HTR-8/SVneo (cell line): Measurements from ENCODE around the gene NEK4.
"Not testable (repeated sequence)": the region's sequence is repeated elsewhere in the genome, so short reads cannot be mapped to it uniquely, and the experiment has no call there.

ENCODE experiments used
- DNase-seq: peaks from one replicate; pipeline ENCODE4 v3.0.0; 2011; ENCODE audit warnings: low spot score, mixed read lengths; ENCODE audit not compliant: insufficient read length
- FAIRE-seq: peaks from 2 replicates; lab custom pipeline; 2011; peaks lifted over from hg19 to GRCh38; lab: Jason Lieb, UNC

NEK4 gene

DNA sequence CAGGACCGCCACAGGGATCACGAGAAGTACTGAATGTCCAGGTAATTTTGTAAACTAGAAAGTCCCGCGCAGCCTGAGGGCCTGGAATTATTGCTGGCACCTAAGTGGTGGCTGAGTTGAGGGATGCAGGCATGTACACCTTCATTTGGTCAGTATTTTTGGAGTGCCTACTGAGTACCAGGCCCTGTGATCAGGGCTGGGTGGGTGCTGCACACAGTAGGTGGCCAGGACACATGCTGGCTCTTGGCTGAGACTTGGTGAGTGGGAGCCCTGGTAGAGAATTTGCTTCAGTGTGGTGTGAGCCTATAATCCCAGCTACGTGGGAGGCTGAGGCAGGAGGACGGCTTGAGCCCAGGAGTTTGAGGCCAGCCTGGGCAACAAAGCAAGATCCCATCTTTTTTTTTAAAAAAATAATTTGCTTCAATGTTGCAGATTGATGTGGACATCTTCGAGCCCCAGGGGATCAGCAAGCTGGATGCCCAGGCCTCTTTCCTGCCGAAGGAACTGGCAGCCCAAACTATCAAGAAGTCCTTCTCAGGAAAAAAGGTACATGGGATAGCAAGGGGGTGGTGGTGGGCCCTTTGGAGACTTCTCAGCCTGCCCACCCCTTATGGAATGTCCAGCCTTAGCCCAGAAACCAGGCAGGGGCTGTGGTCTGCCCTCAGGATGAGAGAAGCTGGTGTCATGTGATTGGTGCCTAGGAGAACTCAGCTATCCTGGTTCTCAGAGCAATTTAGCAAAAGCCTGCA lies 9.3 kb upstream of the NEK4 start:
- DNase-seq, result no peak
- FAIRE-seq, result no peak

DNA sequence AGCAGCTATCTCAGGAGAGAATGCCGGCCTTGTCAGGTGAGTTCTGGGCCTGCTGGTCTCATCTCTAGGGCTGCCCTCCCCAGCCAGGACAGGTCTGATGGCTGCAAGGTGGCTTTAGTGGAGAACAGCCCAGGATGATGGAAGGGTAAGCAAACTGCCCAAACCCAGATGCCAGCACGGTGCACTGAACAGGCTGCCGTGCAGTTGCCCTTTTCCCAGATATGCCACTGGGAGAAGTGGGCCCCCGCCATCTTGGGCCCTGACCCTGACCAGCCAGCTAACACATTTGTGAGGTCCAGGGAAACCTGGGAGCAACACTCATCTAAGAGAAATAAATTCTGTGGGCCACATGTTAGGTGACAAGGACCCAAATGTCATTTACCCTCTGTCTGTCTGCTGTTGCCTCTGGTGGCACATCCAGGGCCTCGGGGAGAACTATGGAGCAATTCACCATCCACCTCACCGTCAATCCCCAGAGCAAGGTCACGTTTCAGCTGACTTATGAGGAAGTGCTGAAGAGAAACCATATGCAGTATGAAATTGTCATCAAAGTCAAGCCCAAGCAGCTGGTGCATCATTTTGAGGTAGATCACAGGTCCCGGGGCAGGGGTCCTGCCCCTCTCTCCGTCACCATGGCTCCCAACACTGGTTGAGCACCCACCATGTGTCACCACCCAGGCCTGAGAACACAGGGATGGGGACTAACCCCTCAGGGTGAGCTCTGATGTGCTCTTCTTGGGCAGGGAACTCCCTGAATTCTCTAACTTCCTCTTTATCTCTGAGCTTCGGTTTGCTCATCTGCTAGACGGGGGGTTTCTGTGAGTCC lies 8.5 kb upstream of the NEK4 start:
- DNase-seq (no peak), FAIRE-seq (no peak)

DNA sequence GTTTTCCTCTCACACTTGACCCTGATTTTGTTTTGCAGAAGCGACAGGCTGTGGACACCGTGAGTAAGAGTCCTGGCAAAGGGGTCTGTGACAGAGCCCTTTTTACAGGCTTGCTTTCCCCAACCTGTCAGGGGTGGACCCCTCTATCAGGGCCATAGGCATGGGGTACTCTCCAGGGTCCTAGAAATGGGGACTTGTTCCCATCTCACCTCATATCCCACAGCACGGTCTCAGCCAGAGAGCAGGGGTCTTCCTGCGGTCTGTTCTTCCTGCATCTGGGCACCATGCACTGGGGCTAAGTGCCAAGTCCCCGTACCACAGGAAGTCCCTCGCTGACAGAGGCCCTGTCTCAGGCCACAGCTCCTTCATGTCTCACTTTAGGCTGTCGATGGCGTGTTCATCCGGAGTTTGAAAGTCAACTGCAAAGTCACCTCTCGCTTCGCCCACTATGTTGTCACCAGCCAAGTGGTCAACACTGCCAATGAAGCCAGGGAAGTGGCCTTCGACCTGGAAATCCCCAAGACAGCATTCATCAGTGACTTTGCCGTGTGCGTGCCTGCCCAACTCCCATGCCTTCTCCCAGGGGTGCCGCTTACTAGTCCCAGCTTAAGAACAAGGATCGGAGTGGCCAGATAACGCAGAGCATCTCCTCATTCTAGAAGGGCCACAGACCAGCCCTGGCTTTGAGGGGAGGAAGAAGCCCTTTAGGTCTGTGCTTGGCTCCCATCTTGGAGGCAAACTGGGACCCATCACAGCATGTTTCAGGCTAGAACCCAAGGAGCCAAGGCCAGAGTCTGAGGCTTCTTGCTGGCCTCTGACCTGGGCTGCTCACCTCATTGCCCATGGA lies 7.4 kb upstream of the NEK4 start:
- FAIRE-seq (no peak), DNase-seq (no peak)

DNA sequence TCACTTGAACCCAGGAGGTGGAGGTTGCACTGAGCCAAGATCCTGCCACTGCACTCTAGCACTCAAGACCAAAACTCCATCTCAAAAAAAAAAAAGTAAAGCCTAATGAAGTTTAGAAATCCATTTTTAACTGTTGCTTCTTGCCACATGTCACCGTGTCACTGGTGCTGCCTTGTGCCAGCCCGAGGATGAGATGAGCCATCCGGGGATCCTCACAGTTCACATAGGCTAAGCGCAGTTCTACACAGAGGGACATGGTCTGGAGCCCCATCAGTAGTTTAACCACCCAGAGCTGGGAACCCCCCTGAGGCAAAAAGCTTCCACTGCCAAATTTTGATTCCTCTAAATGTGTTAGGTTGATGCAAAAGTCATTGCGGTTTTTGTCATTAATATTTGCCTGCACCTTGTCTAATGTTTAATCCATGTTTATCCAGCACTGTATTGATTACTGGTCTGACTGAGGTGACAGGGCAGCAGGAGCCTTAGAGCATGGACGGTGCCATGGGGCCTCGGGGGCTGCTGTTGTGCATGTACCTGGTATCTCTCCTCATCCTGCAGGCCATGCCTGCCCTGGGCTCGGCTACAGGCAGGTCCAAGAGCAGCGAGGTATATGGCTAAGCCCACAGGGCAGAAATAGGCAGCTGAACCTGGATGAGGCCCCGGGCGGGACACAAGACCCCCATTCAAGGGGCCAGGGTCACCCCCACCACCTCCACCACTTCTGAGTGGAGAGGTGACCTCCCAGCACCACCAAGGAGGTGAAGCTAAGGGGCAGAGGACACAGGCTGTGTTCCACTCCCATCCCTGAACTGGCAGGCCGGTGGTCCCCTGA lies 6.6 kb upstream of the NEK4 start, which contains the start of gene ITIH1:
Gene ITIH1, plus strand, starts transcription at position 473 of the 832 bp plus-strand sequence. Its CDS starts 17 bp downstream, at position 490.
- DNase-seq, result no peak
- FAIRE-seq, result no peak

DNA sequence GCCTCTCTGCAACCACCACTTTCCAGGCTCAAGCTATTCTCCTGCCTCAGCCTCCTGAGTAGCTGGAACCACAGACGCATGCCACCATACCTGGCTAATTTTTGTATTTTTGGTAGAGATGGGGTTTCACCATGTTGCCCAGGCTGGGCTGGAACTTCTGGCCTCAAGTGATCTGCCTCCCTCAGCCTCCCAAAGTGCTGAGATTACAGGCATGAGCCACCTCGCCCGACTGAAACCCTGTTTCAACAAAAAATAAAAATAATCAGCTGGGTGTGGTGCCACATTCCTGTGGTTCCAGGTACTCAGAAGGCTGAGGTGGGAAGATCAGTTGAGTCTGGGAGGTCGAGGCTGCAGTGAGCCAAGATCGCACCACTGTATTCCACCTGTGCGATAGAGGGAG lies 5.7 kb upstream of the NEK4 start:
- not testable (repeated sequence) for FAIRE-seq, DNase-seq

DNA sequence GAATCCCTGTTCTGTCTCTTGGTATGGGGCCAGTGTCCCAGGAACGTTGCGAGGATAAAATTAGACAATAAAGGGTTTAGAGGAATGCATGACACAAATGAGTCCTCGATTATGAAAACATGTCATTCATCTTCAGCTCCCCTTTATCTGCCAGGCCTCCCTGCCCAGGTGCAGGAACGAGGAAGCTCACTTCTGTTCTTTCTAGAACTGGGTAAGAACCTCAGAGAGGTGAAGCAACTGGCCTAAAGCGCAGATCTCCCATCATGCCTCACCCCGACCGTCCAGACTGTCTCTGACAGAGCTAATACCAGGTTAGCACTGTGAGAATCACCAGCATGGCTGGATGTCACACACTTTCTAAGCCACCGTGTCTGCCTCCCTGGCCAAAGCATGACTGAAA lies 5.1 kb upstream of the NEK4 start:
- DNase-seq (no peak), FAIRE-seq (no peak)

DNA sequence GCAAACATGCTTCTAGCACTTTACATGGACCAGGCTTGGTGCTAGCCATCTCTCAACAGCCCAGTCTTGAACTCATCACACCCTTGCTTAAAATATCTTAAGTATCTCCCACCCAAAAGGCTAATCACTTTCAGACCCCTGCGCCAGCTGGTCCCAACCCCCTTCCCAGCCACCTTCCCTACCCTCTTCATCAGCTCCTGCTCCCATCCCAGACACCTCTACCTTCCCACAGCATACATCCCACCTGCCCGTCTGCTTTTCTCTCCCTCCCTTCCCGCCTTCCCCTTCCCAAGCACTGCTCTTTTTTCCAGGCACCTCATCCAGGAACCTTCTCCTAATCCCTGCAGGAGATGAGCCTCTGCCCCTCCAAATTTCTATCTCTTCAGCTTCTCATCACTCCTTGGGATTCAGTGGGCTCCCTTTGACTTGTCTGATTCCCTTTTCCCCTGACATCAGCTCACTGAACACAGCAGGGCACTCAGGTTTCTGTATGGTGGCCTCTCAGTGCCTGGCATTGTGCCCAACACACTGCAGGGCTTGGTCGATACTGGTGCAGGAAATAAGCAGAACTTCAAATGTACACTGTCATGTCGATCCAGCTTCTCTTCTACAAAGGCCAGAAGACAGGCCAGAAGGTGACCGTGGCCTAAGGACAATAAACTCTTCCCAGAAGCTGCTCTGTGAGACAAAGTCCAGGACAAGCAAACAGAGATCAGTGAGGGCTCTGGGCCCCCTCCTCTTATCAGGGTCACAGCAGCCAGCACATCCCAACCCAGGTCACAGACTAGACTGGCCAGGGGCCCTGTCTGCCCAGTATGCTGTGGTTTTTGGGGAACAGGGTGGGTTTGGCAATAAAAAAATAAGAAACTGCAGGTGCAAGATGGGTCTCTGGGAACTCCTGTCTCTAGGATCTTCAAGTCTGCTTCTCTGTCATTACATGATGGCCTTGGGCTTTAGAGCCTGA lies 4.4 kb upstream of the NEK4 start:
- FAIRE-seq (no peak), DNase-seq (no peak)

DNA sequence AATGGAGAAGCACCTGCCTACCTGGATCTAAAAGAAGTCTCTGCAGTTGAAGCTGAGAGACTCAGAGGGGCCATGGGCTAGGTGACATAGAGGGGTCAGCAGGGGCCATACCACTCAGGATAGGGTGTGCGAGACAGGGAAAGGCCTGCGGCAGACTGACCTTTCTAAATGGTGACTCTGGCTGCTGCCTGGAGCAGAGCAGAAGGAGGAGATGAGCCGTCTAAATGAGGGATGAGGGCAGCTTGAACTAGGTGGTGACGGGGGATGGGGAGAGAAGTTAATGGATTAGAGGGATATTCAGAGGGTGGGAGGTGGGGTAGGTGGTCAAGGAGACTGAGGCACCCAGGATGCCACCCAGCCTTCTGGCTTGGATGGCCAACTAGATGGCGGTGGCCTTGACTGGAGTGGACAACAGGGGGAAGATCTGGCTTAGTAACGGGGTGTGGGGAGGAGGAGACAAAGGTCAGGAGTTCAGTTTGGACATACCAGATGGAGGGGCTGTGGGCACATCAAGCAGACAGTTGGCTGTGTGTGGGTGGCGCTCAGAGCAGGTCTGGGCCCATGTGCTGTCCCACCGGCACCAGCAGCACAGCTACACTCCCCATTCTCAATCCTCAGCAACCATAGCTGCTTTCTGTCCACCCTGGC lies 3.5 kb upstream of the NEK4 start:
- DNase-seq (no peak), FAIRE-seq (no peak)

DNA sequence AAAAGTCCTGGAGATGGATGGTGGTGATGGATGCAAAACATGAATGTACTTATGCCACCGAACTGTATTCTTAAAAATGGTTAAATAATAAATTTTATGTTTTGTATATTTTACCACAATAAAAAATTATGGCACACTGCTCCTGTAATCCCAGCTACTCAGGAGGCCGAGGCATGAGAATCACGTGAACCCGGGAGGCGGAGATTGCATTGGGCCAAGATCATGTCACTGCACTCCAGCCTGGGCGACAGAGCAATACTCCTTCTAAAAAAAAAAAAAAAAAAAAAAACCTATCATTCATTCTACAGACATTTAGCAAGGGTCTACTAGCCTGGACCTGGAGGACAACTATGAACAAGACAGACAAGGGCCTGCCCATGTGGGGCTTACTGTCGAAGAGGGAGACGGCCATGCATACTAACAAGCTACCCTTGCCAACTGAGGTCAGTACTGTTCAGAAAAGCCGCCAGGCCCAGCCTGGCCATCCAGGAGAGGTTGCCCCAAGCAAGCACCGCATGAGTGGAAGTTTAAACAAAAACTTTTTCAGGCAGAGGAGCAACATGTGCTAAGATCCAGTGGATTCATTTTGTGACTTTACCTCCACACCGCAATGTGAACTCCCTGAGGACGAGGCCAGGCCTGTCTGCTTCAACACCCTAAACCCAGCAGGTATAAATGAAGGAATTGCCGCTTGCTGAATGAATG lies 2.8 kb upstream of the NEK4 start:
- FAIRE-seq (no peak), DNase-seq (no peak)

DNA sequence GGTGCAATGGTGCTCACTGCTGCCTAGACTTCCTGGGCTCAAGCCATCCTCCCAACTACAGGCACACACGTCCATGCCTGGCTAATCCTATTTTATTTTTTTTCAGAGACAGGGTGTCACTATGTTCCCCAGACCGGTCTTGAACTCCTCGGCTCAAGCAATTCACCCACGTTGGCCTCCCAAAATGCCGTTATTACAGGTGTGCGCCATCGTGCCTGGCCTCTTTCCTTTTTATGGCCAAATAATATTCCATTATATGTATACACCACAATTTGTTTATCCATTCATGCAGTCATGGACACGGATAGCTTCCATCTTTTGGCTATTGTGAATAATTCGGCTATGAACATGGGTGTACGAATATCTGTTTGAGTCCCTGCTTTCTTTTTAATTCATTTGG lies 962 bp upstream of the NEK4 start:
- FAIRE-seq (no peak), DNase-seq (no peak)

DNA sequence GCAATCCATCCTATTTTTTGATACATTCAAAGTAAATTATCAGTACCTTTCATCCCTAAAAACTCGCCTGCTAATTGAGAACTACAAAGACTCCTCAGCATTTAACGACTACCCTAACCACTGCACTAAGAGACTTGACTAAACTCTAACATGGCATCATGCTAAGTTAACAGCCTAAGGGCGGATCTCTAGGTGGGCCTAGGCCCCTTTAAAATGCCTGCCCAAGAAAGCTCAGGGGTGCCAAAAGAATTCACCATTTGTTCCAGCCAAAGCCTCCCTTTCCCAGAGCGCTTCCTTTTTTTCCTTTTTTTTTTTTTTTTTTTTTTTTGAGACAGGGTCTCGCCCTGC lies 568 bp upstream of the NEK4 start:
- DNase-seq (no peak), FAIRE-seq (no peak)

DNA sequence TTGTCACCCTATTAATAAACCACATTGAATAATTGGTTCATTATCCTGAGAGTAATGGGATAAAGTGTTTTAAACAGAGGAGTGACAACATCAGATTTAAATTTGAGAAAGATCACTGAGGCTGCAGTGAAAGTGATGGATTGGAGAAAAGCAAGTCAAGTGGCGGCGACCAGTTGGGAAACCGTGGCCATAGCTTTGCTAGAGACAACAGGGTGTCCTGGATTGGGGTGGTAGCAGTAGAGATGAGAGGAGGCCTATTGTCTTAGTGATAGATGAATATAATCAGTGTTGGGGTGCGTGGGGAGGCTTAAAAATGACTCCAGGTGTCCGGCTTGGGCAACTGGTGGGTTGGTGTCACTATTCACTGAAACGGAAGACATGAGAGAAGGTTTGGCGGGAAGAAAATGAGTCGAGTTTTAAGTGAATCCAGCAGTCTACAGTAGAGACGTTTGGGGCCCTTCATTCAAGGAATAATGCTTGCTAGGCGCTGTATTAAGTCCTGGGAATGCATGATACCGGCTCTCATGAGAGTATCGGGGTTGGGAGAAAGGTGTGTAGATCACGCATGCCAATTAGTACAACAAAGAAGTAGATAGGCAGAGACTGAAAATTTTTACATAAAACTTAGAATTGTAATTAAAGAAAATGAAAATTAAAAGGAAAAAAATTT lies 819 bp downstream of the NEK4 start:
- DNase-seq (no peak), FAIRE-seq (no peak)

DNA sequence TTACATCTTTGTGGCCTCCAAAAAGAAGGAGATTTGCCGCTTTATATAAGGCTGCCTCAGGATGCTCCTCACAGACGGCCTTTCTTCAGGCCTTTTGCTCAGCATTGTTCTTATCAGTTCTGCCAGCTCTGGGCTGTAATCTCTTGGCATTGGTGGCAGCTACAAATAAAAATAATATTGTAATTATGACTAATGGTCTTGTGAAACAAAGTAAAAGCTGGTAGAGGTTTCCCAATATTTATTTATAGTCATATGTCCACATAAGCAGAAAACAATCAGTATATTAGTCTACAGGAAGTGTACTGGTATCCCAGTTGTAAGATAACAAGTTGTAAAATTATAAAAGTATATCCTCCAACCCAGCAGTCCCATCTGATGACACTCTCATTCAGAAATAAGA lies 7.3 kb downstream of the NEK4 start:
- FAIRE-seq (no peak), DNase-seq (no peak)

DNA sequence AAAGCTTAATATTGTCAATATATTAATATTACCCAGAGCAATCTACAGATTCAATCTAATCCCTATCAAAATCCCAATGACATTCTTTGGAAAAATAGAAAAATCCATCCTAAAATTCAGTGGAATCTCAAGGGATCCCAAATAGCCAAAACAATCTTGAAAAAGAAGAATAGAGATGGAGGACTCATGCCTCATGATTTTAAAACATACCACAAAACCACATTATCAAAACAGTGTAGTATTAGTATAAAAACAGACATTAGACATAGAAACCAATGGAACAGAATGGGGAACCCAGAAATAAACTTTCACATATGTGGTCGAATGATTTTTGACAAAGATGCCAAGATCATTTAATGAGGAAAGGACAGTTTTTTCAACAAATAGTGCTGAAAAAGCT lies 14.6 kb downstream of the NEK4 start:
- DNase-seq (no peak), FAIRE-seq (no peak)

DNA sequence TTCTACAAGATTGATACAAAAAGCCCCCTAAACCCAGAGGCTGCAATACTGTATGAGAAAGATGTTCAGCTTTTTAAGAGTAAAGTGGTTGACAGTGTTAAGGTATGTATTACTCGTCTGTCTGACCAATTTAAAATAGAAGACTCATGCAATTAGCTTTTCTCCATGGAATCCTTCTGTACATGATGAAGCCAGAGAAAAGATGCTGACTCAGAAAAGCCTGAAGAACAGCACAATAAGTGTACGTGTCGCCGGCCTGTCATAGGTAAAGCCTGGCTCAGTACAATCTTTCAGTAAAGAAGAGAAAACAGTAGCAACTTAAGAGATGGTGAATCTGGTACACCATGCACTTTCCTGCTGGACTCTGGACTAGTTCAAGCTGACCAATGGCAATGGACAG lies 16.4 kb downstream of the NEK4 start:
- no peak for FAIRE-seq
- no peak for DNase-seq

DNA sequence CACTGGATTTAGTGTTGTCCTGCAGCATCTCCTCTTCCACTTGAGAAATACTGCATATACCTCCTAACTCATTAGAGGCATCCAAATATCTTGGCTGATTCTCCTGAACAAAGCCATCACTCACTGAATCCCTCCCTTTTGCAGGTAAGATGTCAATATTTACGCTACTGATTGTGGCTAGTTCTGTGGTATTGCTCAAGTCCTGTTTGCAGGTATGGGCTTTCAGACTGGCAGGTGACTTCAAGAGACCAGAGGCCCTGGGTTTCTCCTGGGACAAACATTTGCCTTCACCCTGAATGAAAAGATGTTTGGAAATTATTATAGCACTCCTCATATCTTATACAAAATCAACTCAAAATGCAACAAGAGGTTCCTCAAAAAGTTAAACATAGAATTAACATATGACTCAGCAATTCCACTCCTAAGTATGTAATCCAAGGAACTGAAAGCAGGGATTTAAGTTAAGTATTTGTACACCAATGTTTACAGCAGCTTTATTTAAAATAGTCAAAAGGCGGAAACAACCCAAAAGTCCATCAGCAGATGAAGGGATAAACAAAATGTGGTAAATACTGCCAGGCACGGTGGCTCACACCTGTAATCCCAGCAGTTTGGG lies 18.6 kb downstream of the NEK4 start:
- no peak for DNase-seq
- FAIRE-seq, result no peak

DNA sequence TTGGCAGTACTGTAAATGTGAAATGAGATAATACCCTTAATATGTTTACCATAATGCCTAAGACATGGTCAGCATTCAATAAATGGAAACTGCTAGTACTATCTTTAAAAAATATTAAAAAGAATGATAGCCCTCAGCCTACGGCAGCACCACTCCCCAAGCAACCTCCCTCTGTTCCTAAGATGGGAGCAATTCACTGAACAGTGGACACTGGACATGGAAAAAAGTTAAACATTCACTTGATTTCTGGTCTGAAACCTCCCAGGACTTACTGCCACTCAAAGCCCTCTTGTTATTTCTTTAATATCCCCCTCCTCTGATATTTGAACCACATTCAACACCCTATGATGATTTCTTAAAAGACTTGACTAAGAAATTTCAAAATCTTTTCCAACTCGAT lies 27.0 kb downstream of the NEK4 start:
- DNase-seq (no peak), FAIRE-seq (no peak)
